A673 (cell line): ENCODE results near the gene KIF9.

Source experiments
- EZH2 ChIP-seq: fragments of 200-600 bp; sonication (generic); IDR thresholded peaks from 2 replicates; pipeline ENCODE4 v1.6.1; 2017; ENCODE audit warnings: borderline replicate concordance, low read depth, mild to moderate bottlenecking, mixed read lengths, antibody characterized with exemption, low read length; ENCODE audit not compliant: poor library complexity, severe bottlenecking
- TF ChIP-seq, protein P1 (sequence below): fragments of 300-800, 200-600 bp; sonication (generic); conservative IDR thresholded peaks from 2 replicates; pipeline ENCODE4 v1.5.1; 2017; ENCODE audit warnings: low read depth, mild to moderate bottlenecking, antibody characterized with exemption, low read length, moderate library complexity, mixed read lengths

GRCh38 chr3:47310391-47310790 is 27.8 kb upstream of the KIF9 start:
- TF ChIP-seq EZH2 = no peak
- TF ChIP-seq, protein P1, sequence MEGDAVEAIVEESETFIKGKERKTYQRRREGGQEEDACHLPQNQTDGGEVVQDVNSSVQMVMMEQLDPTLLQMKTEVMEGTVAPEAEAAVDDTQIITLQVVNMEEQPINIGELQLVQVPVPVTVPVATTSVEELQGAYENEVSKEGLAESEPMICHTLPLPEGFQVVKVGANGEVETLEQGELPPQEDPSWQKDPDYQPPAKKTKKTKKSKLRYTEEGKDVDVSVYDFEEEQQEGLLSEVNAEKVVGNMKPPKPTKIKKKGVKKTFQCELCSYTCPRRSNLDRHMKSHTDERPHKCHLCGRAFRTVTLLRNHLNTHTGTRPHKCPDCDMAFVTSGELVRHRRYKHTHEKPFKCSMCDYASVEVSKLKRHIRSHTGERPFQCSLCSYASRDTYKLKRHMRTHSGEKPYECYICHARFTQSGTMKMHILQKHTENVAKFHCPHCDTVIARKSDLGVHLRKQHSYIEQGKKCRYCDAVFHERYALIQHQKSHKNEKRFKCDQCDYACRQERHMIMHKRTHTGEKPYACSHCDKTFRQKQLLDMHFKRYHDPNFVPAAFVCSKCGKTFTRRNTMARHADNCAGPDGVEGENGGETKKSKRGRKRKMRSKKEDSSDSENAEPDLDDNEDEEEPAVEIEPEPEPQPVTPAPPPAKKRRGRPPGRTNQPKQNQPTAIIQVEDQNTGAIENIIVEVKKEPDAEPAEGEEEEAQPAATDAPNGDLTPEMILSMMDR = no peak
